NB4 (cell line): Measurements from ENCODE around the gene PPIL3.
A peak's percentile ranks its signal among the peaks of the same experiment; 100 is the strongest.

Source experiments
- DNase-seq: peaks from one replicate; pipeline ENCODE4 v3.0.0; 2010; ENCODE audit warnings: low read depth
- H3K4me3 ChIP-seq: one replicate; pipeline ENCODE4 v1.5.1; 2011; ENCODE audit warnings: mild to moderate bottlenecking, low read depth, low read length, moderate library complexity
- MYC ChIP-seq: IDR thresholded peaks from 2 replicates; pipeline ENCODE4 v1.6.1; 2011; ENCODE audit warnings: low read depth, low read length
- POLR2A ChIP-seq: IDR thresholded peaks from 2 replicates; pipeline ENCODE4 v1.6.1; 2011; ENCODE audit warnings: mild to moderate bottlenecking; ENCODE audit not compliant: insufficient read length; ENCODE audit errors: extremely low read depth
- TF ChIP-seq, protein P1 (sequence below): IDR thresholded peaks from 2 replicates; pipeline ENCODE4 v1.6.1; 2011; ENCODE audit warnings: low read depth, low read length
- TF ChIP-seq, protein P2 (sequence below): IDR thresholded peaks from one replicate; pipeline ENCODE4 v1.5.1; 2012; ENCODE audit warnings: low read depth, low read length

Gene PPIL3

GRCh38 chr2:200877443-200877842, 11.4 kb downstream of the PPIL3 start:
- DNase-seq: no peak
- TF ChIP-seq MYC (no peak), POLR2A (no peak)
- TF ChIP-seq, protein P1, sequence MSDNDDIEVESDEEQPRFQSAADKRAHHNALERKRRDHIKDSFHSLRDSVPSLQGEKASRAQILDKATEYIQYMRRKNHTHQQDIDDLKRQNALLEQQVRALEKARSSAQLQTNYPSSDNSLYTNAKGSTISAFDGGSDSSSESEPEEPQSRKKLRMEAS: no peak
- TF ChIP-seq, protein P2, sequence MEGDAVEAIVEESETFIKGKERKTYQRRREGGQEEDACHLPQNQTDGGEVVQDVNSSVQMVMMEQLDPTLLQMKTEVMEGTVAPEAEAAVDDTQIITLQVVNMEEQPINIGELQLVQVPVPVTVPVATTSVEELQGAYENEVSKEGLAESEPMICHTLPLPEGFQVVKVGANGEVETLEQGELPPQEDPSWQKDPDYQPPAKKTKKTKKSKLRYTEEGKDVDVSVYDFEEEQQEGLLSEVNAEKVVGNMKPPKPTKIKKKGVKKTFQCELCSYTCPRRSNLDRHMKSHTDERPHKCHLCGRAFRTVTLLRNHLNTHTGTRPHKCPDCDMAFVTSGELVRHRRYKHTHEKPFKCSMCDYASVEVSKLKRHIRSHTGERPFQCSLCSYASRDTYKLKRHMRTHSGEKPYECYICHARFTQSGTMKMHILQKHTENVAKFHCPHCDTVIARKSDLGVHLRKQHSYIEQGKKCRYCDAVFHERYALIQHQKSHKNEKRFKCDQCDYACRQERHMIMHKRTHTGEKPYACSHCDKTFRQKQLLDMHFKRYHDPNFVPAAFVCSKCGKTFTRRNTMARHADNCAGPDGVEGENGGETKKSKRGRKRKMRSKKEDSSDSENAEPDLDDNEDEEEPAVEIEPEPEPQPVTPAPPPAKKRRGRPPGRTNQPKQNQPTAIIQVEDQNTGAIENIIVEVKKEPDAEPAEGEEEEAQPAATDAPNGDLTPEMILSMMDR: no peak
- no peak overlapping the region for H3K4me3 ChIP-seq

DNA sequence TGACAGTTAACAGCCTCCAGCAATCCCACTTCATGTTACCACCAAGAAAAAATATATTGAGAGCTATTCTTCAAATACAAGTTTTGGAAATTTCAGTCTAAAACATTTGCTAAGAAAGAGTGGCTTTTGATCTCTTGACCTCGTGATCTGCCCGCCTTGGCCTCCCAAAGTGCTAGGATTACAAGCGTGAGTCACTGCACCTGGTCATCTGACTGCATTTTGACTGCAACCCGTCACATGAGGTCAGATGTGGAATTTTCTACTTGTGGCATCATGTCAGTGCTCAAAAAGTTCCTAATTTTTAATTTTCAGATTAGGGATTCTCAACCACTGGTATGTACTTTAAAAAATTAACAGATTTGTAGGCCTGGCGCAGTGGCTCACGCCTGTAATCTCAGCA, 15.3 kb downstream of the PPIL3 start:
- DNase-seq: no peak
- TF ChIP-seq MYC (no peak), POLR2A (no peak)
- TF ChIP-seq, protein P1: no peak
- TF ChIP-seq, protein P2: no peak

DNA sequence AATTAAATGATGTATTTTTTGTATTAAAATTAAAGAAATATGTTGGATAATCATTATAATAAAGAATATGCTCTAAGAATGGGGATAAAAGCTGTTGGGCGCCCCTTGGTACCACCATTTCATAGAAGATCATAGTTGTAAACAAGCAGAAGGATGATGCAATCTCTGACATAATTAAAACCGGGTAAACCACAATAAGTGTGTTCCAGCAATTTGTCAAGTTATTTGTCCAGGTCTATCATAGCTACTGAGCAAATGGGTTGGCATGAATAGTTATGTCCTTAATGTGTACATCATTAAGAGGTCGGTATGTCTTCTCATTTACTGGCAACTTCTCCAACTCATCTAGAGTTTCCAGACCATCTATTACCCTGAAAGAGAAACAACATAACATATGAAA, 17.7 kb downstream of the PPIL3 start:
- TF ChIP-seq POLR2A: no peak
- TF ChIP-seq, protein P2: no peak
- DNase-seq: peak; percentile 63
- no peak overlapping the region for H3K4me3 ChIP-seq

More for the DNA sequence above, 15.3 kb downstream of the PPIL3 start:
- H3K4me3 ChIP-seq: no peak overlapping the region

DNA sequence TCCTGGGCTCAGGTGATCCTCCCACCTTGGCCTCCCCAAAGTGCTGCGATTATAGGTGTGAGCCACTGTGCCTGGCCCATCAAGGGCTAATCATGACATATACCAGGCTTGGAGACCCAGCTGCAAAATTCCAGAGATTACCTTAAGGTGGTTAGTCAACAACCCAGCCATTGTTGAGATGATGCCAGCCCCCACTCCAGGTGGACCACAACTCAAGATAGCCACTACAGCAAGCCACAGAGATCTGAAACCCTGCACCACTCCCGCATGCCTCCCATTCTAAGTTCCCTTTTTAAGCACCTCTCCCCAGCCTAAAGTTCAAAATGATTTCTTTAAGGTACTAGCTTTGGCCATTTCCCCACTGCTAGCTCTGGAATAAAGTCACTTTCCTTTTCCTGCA, 19.9 kb downstream of the PPIL3 start:
- H3K4me3 ChIP-seq: no peak overlapping the region
- no peak for TF ChIP-seq POLR2A
- TF ChIP-seq, protein P1: no peak
- no peak for TF ChIP-seq MYC
- TF ChIP-seq, protein P2: no peak
- DNase-seq: peak; percentile 66

- TF ChIP-seq POLR2A (peak; percentile 98), MYC (peak; percentile 82)
- TF ChIP-seq, protein P2: no peak
- TF ChIP-seq, protein P1: peak; percentile 85
- DNase-seq: peak; percentile 96
- H3K4me3 ChIP-seq: peak within 1 kb of the TSS; percentile 84
Measured at GRCh38 chr2:200864176-200865034, 24.5 kb downstream of the PPIL3 start, which contains the start of gene CLK1. CLK1 (minus strand) TSS chr2:200864658; CDS start chr2:200861862, 2,796 bp downstream.
